Vagina (tissue), 2 donors: ENCODE data around the gene RFFL. TPM values are rescaled to one million over a fixed set of nuclear protein-coding genes. Genes with fewer than 3 reads are reported as not detected.
A peak's percentile ranks its signal among the peaks of the same experiment; 100 is the strongest.
"Not testable (repeated sequence)": the region's sequence is repeated elsewhere in the genome, so short reads cannot be mapped to it uniquely, and the experiment has no call there.

Experiments used
- DNase-seq, 2 donors: peaks; one replicate each; pipeline ENCODE4 v3.0.0-alpha.2; 2017; ENCODE audit errors: extremely low spot score in 2 of 2
- H3K27ac ChIP-seq: fragments of 200-600 bp; sonication (generic); one replicate; pipeline ENCODE4 v1.5.1; 2019
- H3K27me3 ChIP-seq: fragments of 200-600 bp; sonication (generic); one replicate; pipeline ENCODE4 v1.5.1; 2019
- H3K36me3 ChIP-seq, 2 donors: fragments of 200-600 bp; sonication (generic); one replicate each; pipeline ENCODE4 v1.5.1; 2017 to 2019
- H3K4me1 ChIP-seq: fragments of 200-600 bp; sonication (generic); one replicate; pipeline ENCODE4 v1.5.1; 2019
- H3K4me3 ChIP-seq, 2 donors: fragments of 200-600 bp; sonication (generic); 1 replicate in 1 of 2; 2 replicates in 1 of 2; pipeline ENCODE4 v1.5.1; 2016 to 2019
- H3K9me3 ChIP-seq: fragments of 200-600 bp; sonication (generic); one replicate; pipeline ENCODE4 v1.5.1; 2019
- POLR2A ChIP-seq, 2 donors: fragments of 450-650 bp; IDR thresholded peaks; one replicate each; pipeline ENCODE4 v1.6.1; 2017; ENCODE audit warnings: antibody characterized with exemption in 2 of 2, mild to moderate bottlenecking in 2 of 2, moderate library complexity in 2 of 2
- POLR2AphosphoS5 ChIP-seq, 2 donors: sonication (generic); formaldehyde crosslinking; IDR thresholded peaks; one replicate each; pipeline ENCODE4 v1.9.0; 2017; ENCODE audit warnings: antibody characterized with exemption in 2 of 2, mild to moderate bottlenecking in 2 of 2, low read depth in 1 of 2; ENCODE audit not compliant: insufficient read depth in 1 of 2
- intact Hi-C: fragments of 100-400 bp; cut with DNase I; formaldehyde crosslinking; loops from one replicate; pipeline ENCODE4 v1.15.1; 2023
- total RNA-seq: library from RNA; depleted of rRNA; stranded (reverse); fragments of >200 nt; gene quantifications from one replicate; pipeline ENCODE4 v1.2.3, GENCODE V29; 2016
- TF ChIP-seq, protein P1 (sequence below), 3 experiments: fragments of 450-650 bp in 2 of 3; fragments of 200-600 bp in 1 of 3; sonication (generic) in 1 of 3; IDR thresholded peaks; one replicate each; pipeline ENCODE4 v1.5.1; 2017 to 2019; ENCODE audit warnings: antibody characterized with exemption in 3 of 3, mild to moderate bottlenecking in 2 of 3, moderate library complexity in 2 of 3

RFFL gene
- total RNA-seq, 1 donor from 2014 or later = 25.3 TPM

DNA sequence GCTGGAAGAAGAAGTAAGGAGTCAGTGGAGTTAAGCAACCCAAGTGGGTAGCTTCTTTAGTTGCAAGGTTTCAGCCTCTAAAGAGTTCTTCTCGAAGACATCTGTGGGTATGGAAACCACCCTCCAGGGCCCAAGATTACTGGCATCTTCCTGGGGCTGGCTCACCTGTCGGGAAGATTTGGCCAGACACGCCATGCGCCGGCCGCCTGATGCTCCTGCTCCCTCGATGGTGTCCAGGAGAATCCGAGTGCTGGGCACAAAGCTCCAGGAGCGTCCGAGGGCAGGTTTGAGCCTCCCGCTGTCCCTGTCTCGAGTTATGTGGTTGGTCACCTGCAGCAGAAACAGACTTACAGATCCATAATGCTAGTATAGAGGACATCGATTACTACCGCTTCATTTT, 37.5 kb upstream of the RFFL start:
- intact Hi-C loops = no loop called here
- no peak overlapping the region for H3K27ac ChIP-seq
- DNase-seq = no peak

DNA sequence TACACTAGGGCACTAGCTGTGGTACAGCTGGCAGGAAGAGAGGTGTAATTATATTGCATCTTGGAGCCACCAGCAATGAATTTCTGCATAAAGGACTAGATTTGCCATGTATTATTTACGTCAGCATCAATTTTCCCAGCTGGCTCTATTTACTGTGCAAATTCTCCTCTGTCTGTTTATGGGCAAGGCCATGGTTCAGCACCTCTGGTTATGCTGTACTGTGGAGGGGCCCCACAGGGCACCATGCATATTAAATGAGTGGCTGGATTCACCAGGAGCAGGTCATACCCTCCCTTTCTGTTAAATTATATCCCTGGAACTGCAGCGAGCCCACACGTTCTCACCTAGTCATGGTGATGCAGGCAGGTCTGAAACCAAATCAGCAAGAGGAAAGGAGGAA, 36.4 kb upstream of the RFFL start:
- peaks cover 0 to 23% of the 10 kb centered on the region in 2 donors for H3K36me3 ChIP-seq

More for the DNA sequence above, 37.5 kb upstream of the RFFL start:
- H3K9me3 ChIP-seq = no peaks in the 10 kb centered on the region
- H3K27me3 ChIP-seq = no peaks in the 10 kb centered on the region
- H3K4me3 ChIP-seq = no peak overlapping the region
- H3K4me1 ChIP-seq = no peaks in the 10 kb centered on the region
- peaks cover 0 to 29% of the 10 kb centered on the region in 2 donors for H3K36me3 ChIP-seq
- no peak for TF ChIP-seq POLR2AphosphoS5 (IDR thresholded peaks at IDR 0.05; ENCODE audit: insufficient read depth in 1 of 2, low read depth in 1 of 2)
- TF ChIP-seq POLR2A (IDR thresholded peaks at IDR 0.05) = no peak
- TF ChIP-seq, protein P1, sequence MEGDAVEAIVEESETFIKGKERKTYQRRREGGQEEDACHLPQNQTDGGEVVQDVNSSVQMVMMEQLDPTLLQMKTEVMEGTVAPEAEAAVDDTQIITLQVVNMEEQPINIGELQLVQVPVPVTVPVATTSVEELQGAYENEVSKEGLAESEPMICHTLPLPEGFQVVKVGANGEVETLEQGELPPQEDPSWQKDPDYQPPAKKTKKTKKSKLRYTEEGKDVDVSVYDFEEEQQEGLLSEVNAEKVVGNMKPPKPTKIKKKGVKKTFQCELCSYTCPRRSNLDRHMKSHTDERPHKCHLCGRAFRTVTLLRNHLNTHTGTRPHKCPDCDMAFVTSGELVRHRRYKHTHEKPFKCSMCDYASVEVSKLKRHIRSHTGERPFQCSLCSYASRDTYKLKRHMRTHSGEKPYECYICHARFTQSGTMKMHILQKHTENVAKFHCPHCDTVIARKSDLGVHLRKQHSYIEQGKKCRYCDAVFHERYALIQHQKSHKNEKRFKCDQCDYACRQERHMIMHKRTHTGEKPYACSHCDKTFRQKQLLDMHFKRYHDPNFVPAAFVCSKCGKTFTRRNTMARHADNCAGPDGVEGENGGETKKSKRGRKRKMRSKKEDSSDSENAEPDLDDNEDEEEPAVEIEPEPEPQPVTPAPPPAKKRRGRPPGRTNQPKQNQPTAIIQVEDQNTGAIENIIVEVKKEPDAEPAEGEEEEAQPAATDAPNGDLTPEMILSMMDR (IDR thresholded peaks at IDR 0.05) = no peak

DNA sequence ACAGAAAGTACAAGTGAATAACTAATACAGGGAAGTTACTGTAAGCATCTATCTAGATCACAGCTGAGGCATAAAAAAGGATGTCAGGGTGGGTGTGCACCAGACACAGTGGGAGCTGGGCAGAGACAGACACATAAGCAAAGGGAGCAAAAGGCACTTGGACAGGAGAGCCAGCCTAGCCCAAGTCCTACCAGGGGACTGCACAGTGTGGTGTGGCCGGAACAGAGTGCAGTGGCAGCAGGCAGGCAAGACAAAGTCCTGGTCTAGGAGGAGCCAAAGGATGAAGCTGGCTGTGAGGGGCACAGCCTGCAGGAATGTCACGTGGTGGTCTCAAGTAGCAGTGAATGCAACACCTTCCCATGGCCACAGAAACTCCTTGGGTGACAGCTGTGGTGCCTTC, 34.3 kb upstream of the RFFL start:
- no peak for TF ChIP-seq POLR2AphosphoS5 (IDR thresholded peaks at IDR 0.05; ENCODE audit: insufficient read depth in 1 of 2, low read depth in 1 of 2)
- TF ChIP-seq, protein P1 (IDR thresholded peaks at IDR 0.05) = no peak
- TF ChIP-seq POLR2A (IDR thresholded peaks at IDR 0.05) = no peak
- no peak for DNase-seq
- Histone ChIP-seq H3K36me3 (peaks cover 0 to 16% of the 10 kb centered on the region in 2 donors), H3K4me3 (no peak overlapping the region), H3K9me3 (no peaks in the 10 kb centered on the region), H3K4me1 (no peaks in the 10 kb centered on the region), H3K27ac (no peak overlapping the region), H3K27me3 (no peaks in the 10 kb centered on the region)
- intact Hi-C loops = no loop called here

More for the DNA sequence above, 36.4 kb upstream of the RFFL start:
- no peak overlapping the region for H3K4me3 ChIP-seq
- no peaks in the 10 kb centered on the region for H3K4me1 ChIP-seq
- TF ChIP-seq, protein P1 (IDR thresholded peaks at IDR 0.05) = no peak
- no peak for TF ChIP-seq POLR2AphosphoS5 (IDR thresholded peaks at IDR 0.05; ENCODE audit: insufficient read depth in 1 of 2, low read depth in 1 of 2)
- TF ChIP-seq POLR2A (IDR thresholded peaks at IDR 0.05) = no peak
- intact Hi-C loops = no loop called here
- H3K27me3 ChIP-seq = no peaks in the 10 kb centered on the region
- H3K9me3 ChIP-seq = no peaks in the 10 kb centered on the region
- no peak overlapping the region for H3K27ac ChIP-seq
- DNase-seq = no peak

DNA sequence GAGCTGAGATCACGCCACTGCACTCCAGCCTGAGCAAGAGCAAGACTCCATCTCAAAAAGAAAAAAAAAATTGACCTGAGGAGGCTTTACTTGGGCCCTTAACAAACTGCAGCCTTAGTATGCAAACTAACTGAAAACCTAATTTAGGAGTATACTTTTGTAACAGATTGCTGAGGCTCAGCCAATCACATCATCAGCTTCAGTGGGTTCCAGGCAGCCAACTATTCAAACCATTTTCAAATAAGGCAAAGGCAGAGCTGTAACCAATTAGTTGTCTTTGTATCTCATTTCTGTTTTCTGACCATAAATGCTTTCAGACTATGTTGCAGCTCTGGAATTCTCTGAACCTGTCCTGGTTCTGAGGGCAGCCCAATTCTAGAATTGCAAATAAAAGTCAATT, 32.2 kb upstream of the RFFL start:
- Histone ChIP-seq H3K4me1 (no peaks in the 10 kb centered on the region), H3K4me3 (no peak overlapping the region), H3K27me3 (no peaks in the 10 kb centered on the region), H3K27ac (no peak overlapping the region), H3K36me3 (peaks cover 0 to 6% of the 10 kb centered on the region in 2 donors), H3K9me3 (no peaks in the 10 kb centered on the region)
- intact Hi-C loops = no loop called here
- TF ChIP-seq, protein P1 (IDR thresholded peaks at IDR 0.05) = no peak
- TF ChIP-seq POLR2AphosphoS5 (IDR thresholded peaks at IDR 0.05; ENCODE audit: insufficient read depth in 1 of 2, low read depth in 1 of 2) = no peak
- TF ChIP-seq POLR2A (IDR thresholded peaks at IDR 0.05) = no peak
- DNase-seq = no peak

DNA sequence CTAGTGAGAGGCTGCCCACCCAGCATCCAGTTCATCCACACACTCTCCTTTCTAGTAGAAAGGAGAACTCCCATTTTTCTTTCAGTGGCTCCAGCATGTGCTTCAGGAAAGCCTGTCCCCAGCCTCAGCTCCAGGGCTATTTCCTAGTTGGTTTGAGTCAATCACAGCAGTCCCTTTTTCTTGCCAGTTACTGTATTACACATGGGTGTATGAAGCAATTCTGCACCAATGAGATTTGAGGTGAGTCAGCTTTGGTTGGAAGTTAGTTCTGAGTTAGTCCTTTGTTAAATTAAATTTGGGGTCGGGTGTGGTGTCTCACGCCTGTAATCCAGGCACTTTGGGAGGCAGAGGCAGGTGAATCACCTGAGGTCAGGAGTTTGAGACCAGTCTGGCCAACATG, 31.4 kb upstream of the RFFL start:
- no peaks in the 10 kb centered on the region for H3K27me3 ChIP-seq
- no peak overlapping the region for H3K27ac ChIP-seq
- H3K4me1 ChIP-seq = peaks cover 2% of the 10 kb centered on the region
- H3K4me3 ChIP-seq = no peak overlapping the region
- no peaks in the 10 kb centered on the region for H3K36me3 ChIP-seq
- no peaks in the 10 kb centered on the region for H3K9me3 ChIP-seq
- no peak for DNase-seq
- peak in 1 of 2 donors; percentile 32 for TF ChIP-seq POLR2AphosphoS5 (IDR thresholded peaks at IDR 0.05; ENCODE audit: insufficient read depth in 1 of 2, low read depth in 1 of 2)
- TF ChIP-seq, protein P1 (IDR thresholded peaks at IDR 0.05) = no peak
- no peak for TF ChIP-seq POLR2A (IDR thresholded peaks at IDR 0.05)
- intact Hi-C loops = no loop called here

DNA sequence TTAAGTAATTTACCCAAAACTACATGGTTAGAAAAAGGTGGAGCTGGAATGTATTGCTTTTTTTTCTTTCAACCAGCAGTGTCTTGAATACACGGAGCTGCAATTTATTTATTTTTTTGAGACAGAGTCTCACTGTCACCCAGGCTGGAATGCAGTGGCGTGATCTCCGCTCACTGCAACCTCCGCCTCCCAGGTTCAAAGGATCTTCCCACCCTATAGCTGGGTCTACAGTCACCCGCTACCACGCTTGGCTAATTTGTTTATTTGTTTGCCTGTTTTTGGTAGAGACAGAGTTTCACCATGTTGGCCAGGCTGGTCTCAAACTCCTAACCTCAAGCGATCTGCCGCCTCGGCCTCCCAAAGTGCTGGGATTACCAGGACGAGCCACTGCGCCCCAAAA, 27.2 kb upstream of the RFFL start:
- H3K4me3 ChIP-seq, intact Hi-C loops, H3K36me3 ChIP-seq, H3K27me3 ChIP-seq, DNase-seq, H3K27ac ChIP-seq, H3K9me3 ChIP-seq: not testable (repeated sequence)
- H3K4me1 ChIP-seq = peaks cover 32% of the 10 kb centered on the region
